Adrenal gland (tissue), 5 donors: ENCODE measurements around the gene TSPYL1.
"Not testable (repeated sequence)": the region's sequence is repeated elsewhere in the genome, so short reads cannot be mapped to it uniquely, and the experiment has no call there.

ENCODE experiments used
- POLR2A ChIP-seq, 2 donors: fragments of 450-650 bp; IDR thresholded peaks; one replicate each; pipeline ENCODE4 v1.6.1; 2017; ENCODE audit warnings: antibody characterized with exemption in 2 of 2, mild to moderate bottlenecking in 2 of 2, moderate library complexity in 1 of 2
- TF ChIP-seq, protein P1 (sequence below), 6 experiments: fragments of 450-650 bp in 4 of 6; fragments of 200-600 bp in 2 of 6; sonication (generic) in 1 of 6; IDR thresholded peaks; 1 replicate in 5 of 6; 2 replicates in 1 of 6; pipeline versions ENCODE4 v1.5.1 to v1.8.0; 2016 to 2021; ENCODE audit warnings: antibody characterized with exemption in 6 of 6, mild to moderate bottlenecking in 2 of 6, moderate library complexity in 1 of 6
- donor health status: DM: no; HTN: no; CAD: no.

DNA sequence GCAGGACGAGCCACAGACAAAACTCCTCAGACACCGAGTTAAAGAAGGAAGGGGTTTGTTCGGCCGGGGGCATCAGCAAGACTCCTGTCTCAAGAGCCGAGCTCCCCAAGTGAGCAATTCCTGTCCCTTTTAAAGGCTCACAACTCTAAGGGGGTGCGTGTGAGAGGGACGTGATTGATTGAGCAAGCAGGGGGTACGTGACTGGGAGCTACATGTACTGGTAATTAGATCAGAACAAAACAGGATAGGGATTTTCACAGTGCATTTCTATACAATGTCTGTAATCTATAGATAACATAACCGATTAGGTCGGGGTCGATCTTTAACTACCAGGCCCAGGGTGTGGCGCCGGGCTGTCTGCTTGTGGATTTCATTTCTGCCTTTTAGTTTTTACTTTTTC is 42.2 kb upstream of the TSPYL1 start:
- TF ChIP-seq, protein P1, sequence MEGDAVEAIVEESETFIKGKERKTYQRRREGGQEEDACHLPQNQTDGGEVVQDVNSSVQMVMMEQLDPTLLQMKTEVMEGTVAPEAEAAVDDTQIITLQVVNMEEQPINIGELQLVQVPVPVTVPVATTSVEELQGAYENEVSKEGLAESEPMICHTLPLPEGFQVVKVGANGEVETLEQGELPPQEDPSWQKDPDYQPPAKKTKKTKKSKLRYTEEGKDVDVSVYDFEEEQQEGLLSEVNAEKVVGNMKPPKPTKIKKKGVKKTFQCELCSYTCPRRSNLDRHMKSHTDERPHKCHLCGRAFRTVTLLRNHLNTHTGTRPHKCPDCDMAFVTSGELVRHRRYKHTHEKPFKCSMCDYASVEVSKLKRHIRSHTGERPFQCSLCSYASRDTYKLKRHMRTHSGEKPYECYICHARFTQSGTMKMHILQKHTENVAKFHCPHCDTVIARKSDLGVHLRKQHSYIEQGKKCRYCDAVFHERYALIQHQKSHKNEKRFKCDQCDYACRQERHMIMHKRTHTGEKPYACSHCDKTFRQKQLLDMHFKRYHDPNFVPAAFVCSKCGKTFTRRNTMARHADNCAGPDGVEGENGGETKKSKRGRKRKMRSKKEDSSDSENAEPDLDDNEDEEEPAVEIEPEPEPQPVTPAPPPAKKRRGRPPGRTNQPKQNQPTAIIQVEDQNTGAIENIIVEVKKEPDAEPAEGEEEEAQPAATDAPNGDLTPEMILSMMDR (IDR thresholded peaks at IDR 0.05): not testable (repeated sequence)
- TF ChIP-seq POLR2A (IDR thresholded peaks at IDR 0.05): not testable (repeated sequence)
